ENCODE measurements around the gene PSG1.
"Not testable (repeated sequence)": the region's sequence is repeated elsewhere in the genome, so short reads cannot be mapped to it uniquely, and the experiment has no call there.

- TF ChIP-seq, protein P1, sequence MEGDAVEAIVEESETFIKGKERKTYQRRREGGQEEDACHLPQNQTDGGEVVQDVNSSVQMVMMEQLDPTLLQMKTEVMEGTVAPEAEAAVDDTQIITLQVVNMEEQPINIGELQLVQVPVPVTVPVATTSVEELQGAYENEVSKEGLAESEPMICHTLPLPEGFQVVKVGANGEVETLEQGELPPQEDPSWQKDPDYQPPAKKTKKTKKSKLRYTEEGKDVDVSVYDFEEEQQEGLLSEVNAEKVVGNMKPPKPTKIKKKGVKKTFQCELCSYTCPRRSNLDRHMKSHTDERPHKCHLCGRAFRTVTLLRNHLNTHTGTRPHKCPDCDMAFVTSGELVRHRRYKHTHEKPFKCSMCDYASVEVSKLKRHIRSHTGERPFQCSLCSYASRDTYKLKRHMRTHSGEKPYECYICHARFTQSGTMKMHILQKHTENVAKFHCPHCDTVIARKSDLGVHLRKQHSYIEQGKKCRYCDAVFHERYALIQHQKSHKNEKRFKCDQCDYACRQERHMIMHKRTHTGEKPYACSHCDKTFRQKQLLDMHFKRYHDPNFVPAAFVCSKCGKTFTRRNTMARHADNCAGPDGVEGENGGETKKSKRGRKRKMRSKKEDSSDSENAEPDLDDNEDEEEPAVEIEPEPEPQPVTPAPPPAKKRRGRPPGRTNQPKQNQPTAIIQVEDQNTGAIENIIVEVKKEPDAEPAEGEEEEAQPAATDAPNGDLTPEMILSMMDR (IDR thresholded peaks at IDR 0.05), result not testable (repeated sequence)
- TF ChIP-seq POLR2AphosphoS5 (IDR thresholded peaks at IDR 0.05), result not testable (repeated sequence)
Observed at GRCh38 chr19:42880621-42881020, 1.1 kb upstream of the PSG1 start.
